Effector memory CD8-positive, alpha-beta T cell (primary cell): ENCODE data around the gene ABHD17A.

Source experiments
- ATAC-seq: fragments of 150-1000 bp; cut with Tn5 transposase; replicated peaks from 2 replicates; pipeline ENCODE4 v1.10.0; 2021; ENCODE audit warnings: mild to moderate bottlenecking, moderate library complexity
- DNase-seq, 3 experiments: peaks; one replicate each; pipeline ENCODE4 v3.0.0; 2021
- H3K27ac Mint-ChIP-seq, 2 donors: one replicate each; pipeline ENCODE4 v1.8.0; 2022; ENCODE audit warnings: mild to moderate bottlenecking in 2 of 2, mixed read lengths in 2 of 2, moderate library complexity in 2 of 2
- H3K27me3 Mint-ChIP-seq, 2 donors: one replicate each; pipeline ENCODE4 v1.8.0; 2022; ENCODE audit warnings: mixed read lengths in 2 of 2
- H3K36me3 Mint-ChIP-seq: one replicate; pipeline ENCODE4 v1.8.0; 2022; ENCODE audit warnings: mild to moderate bottlenecking, moderate library complexity, mixed read lengths; ENCODE audit not compliant: insufficient read depth
- H3K4me1 Mint-ChIP-seq, 2 donors: one replicate each; pipeline ENCODE4 v1.8.0; 2022; ENCODE audit warnings: low read depth in 2 of 2, mixed read lengths in 2 of 2
- H3K4me3 Mint-ChIP-seq, 2 donors: one replicate each; pipeline ENCODE4 v1.8.0; 2022; ENCODE audit warnings: mild to moderate bottlenecking in 2 of 2, mixed read lengths in 2 of 2, moderate library complexity in 2 of 2
- H3K9me3 Mint-ChIP-seq, 2 donors: one replicate each; pipeline ENCODE4 v1.8.0; 2022; ENCODE audit warnings: mixed read lengths in 2 of 2

Gene ABHD17A

DNA sequence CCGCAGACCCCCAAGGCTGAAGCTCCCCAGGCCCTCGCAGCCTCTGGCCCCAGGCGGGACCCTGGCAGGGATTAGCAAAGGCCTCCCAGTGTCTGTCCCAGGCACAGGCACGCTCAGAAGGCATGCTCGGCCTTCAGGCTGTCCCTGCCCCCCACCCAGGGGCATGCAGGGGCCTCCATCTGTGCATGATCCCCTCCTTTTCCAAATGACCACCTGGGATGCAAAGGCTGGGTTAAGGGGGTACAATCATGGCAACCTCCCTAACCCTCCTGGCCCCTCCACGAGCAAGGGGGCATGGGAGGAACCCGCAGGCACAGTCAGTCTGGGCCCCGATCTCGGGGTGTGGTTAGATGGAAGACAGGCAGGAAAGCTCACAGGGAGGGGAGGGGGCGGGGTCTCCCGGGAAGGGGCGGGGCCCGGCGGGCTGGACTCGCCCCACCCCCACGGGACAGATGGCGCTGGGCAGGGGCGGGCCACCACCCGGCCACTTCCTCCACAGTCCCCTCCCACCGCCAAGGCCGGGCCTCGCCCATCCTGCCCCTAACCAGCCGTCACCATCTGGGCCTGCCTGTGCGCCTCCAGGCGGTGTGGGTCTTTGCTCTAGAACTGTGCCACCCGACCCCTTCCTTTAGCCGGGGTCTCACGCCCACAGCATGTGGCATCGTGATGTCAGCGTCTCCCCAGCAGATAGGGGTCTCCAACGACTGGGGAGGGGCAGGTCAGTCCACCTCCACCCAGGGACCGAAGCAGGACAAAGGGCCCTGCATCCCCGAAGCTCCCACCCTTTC is 30.1 kb downstream of the ABHD17A start:
- Mint-ChIP-seq H3K27ac (peak overlapping the region; percentile 87 to 92), H3K27me3 (no peaks in the 10 kb centered on the region), H3K4me3 (peak overlapping the region; percentile 83 to 84), H3K36me3 (peaks cover 67% of the 10 kb centered on the region), H3K9me3 (no peaks in the 10 kb centered on the region), H3K4me1 (peaks cover 24 to 37% of the 10 kb centered on the region in 2 donors)
- DNase-seq, result peak; percentile 67 to 77 (median 75)
- peak; percentile 76 for ATAC-seq

DNA sequence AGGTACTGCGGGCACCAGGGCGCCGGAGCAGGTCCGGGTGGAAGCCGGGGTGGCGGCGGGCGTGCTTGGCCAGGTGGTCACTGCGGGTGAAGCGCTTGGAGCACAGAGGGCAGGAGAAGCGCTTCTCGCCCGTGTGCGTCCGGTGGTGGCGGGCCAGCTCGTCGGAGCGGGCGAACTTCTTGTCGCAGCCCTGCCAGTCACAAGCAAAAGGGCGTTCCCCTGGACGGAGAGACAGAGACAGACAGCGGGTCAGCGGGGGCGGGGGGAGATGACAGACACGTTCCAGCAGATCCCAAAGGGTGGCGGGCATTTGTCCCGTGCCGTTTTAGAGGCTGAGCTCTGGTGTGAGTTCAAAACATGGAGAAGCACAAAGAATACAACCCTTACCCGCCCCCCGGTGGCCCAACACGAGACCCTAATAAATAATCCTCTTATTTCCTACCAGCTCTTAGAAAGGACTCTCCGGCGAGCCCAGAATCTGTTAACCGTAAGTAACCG is 30.7 kb downstream of the ABHD17A start:
- Mint-ChIP-seq H3K27ac (peak overlapping the region in 1 of 2 donors; percentile 92), H3K27me3 (no peaks in the 10 kb centered on the region), H3K4me1 (peaks cover 24 to 39% of the 10 kb centered on the region in 2 donors), H3K36me3 (peaks cover 73% of the 10 kb centered on the region), H3K9me3 (no peaks in the 10 kb centered on the region), H3K4me3 (peak overlapping the region; percentile 83 to 84)
- ATAC-seq (no peak), DNase-seq (no peak)

DNA sequence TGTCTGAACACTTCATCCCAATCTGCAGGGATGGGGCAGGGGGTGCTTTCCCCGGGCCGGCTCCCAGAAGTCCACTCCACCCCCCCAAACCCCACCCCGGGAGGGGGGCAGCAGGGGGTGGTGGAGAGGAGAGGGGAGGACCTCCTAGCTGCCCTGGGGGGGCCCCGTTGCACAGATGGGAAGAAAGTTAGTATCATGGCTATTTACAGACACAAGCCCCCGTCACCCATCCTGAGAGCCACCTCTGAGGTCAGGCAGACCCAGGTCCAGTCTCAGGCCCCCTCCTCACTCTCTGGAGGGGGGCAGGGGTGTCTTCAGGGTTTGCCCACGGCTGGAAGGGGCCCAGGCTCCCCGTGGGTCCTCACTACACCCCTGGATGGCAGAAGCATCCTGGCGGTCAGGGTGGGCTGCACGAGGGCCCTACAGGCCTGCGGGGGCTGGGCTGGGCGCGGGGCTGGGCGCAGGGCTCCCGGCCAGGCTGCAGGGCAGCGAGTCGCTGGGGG is 31.2 kb downstream of the ABHD17A start:
- Mint-ChIP-seq H3K27ac (no peak overlapping the region), H3K4me1 (peaks cover 20 to 36% of the 10 kb centered on the region in 2 donors)

DNA sequence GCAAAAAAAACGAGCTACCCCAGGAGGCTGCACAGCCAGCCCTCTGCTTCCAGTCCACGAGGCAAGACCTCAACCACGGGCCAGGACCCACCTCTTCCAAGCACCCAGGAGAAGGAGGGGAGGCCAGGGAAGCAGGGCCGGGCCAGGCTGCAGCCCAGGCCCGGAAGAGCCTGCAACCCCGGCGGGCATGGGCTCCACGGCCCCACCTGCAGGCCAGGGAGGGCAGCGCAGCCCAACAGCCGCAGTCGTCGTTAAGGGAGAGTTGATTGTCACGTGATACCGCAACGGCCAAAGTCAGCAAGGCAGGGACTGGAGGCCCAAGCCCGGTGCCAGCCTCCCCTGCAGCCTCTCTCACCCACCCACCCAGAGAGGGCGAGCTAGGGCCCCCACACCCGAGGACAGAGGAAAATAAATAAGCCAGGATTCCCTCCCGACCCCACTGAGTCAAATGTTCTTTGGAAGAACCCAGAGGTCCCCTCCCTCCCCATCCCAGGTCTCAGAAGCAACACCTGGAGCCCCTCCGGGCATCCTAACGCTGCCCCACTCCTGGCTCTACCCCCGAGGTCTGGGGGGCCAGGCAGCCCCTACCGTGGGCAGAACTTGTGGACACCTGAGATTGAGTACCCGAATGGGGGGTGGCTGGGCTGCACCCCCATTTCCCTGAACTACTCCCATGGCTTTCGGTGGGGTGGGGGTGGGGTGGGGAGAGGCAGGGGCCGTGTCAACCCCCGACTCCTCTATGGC is 31.8 kb downstream of the ABHD17A start:
- ATAC-seq (peak; percentile 40), DNase-seq (peak; percentile 83 to 89 (median 86))
- Mint-ChIP-seq H3K4me1 (peaks cover 22 to 36% of the 10 kb centered on the region in 2 donors), H3K9me3 (no peaks in the 10 kb centered on the region), H3K4me3 (peak overlapping the region; percentile 68 to 70), H3K27ac (peak overlapping the region; percentile 60 to 93), H3K27me3 (no peaks in the 10 kb centered on the region), H3K36me3 (peaks cover 76% of the 10 kb centered on the region)

More for the DNA sequence above, 31.2 kb downstream of the ABHD17A start:
- Mint-ChIP-seq H3K4me3 (no peak overlapping the region), H3K36me3 (peaks cover 71% of the 10 kb centered on the region), H3K27me3 (no peaks in the 10 kb centered on the region), H3K9me3 (no peaks in the 10 kb centered on the region)
- DNase-seq (no peak), ATAC-seq (no peak)

DNA sequence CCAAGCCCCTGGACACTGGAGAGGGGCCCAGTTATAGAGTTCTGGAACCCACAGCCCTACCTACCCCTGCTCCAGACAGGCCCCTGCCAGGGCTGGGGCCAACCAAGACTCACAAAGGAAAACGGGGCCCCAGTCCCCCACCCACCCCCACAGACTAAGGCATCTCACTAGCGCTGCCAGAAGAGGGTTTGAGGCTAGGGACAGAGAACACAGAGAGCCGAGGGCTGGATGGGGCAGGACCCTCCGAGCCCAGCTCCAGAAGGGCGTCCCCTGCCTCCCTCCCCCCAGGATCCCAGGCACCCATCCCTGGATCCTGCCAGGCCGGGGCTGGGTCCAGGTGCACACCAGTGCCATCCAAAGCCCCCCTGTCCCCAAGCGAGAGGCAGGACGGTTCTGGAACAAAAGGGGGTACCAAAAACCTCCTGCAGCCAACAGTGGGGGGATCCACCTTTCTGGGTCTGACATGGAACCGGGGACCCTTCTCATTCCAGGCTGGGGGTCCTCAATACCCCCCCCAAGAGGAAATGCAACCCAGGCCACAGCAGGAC is 32.6 kb downstream of the ABHD17A start:
- no peak for ATAC-seq

DNA sequence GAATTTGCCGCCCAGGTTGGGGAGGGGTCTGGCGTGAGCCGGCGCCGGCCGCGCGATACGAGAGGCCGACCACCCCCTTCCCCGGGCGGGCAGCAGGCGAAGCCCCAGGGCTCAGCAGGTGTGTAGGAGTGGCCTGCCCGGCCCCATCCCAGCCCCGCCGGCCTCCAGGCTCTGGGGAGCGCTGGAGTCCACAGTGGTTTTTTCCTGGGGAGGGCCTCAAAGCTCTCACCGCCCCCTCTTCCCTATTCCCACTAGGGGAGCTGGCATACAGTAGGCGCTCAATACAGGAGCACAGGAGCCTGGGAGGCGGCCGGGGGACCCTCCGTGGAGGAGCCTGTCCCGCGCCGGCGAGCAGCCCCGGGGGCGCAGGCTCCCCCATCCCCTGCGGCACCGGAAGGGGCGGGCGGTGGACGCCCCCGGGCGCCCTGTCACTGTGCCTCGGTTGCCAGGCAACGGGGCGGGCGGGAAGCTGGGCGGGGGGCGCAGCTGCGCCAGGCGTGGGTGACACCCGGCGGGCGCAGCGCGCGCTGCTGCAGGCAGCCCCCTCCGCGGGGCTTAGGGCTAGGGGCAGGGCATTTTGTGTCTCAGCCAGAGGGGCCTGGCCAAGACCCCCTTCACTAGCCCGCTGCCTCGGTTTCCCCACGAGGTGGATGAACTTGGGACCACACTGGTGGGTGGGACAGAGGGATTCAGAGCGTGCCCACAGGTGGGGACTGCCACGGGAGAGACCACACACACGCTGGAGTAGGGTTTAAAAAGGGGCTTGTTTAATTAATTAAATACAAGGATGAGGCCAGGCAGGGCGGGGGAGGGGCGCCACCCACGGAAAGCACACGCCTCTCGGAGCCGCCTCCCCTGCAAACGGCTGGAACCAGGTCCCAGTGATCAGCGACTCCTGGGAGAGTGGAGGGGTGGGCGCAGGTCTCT is 33.4 kb downstream of the ABHD17A start:
- Mint-ChIP-seq H3K36me3 (peaks cover 73% of the 10 kb centered on the region), H3K4me3 (peak overlapping the region in 1 of 2 donors; percentile 27), H3K27ac (peak overlapping the region; percentile 38 to 93), H3K4me1 (peaks cover 29 to 38% of the 10 kb centered on the region in 2 donors), H3K27me3 (no peaks in the 10 kb centered on the region), H3K9me3 (no peaks in the 10 kb centered on the region)
- DNase-seq (no peak), ATAC-seq (no peak)

More for the DNA sequence above, 32.6 kb downstream of the ABHD17A start:
- H3K9me3 Mint-ChIP-seq, result no peaks in the 10 kb centered on the region
- peak overlapping the region; percentile 38 to 93 for H3K27ac Mint-ChIP-seq
- peaks cover 73% of the 10 kb centered on the region for H3K36me3 Mint-ChIP-seq
- no peaks in the 10 kb centered on the region for H3K27me3 Mint-ChIP-seq
- peaks cover 22 to 34% of the 10 kb centered on the region in 2 donors for H3K4me1 Mint-ChIP-seq
- H3K4me3 Mint-ChIP-seq, result peak overlapping the region in 1 of 2 donors; percentile 27
- DNase-seq, result no peak

DNA sequence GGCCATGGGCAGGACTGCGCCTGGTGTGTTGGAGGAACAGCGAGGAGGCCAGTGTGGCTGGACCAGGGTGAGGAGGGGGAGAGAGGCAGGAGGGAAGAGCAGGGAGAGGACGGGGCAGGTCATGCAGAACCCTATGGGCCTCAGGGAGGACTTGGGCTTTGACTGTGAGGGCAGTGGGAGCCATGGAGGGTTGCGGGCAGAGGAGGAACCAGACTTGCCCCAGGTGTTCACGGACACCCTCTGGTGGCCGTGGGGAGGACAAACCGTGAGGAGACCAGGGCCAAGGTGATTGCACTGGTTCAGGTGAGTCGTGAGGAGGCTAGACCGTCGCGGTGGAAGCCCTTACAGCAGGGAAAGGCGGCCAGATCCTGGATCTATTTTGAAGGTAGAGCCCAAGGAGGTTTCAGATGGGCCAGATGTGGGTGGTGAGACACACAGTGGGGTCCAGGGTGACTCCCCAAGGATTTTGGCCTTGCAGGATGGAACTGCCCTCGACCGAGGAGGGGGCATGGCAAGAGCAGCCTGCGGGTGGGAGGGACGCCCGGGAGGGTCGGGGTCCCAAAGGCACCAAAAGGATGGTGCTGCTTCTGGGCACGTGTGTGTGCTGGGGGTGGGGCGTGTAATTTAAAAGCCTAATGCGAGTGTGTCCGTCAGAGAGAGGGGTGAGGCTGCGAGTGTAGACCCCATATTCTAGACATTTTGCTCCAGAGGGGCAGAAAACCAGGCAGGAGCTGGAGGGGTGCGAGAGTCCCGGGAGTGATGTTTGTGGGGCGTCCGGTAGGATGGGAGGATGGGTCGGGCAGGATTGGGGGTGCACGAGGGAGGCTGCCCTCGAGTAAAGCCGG is 34.3 kb downstream of the ABHD17A start:
- Mint-ChIP-seq H3K4me3 (peak overlapping the region; percentile 44 to 50), H3K4me1 (peaks cover 31 to 42% of the 10 kb centered on the region in 2 donors), H3K27me3 (no peaks in the 10 kb centered on the region), H3K9me3 (no peaks in the 10 kb centered on the region), H3K27ac (peak overlapping the region; percentile 60 to 88), H3K36me3 (peaks cover 74% of the 10 kb centered on the region)
- ATAC-seq (no peak), DNase-seq (no peak)

DNA sequence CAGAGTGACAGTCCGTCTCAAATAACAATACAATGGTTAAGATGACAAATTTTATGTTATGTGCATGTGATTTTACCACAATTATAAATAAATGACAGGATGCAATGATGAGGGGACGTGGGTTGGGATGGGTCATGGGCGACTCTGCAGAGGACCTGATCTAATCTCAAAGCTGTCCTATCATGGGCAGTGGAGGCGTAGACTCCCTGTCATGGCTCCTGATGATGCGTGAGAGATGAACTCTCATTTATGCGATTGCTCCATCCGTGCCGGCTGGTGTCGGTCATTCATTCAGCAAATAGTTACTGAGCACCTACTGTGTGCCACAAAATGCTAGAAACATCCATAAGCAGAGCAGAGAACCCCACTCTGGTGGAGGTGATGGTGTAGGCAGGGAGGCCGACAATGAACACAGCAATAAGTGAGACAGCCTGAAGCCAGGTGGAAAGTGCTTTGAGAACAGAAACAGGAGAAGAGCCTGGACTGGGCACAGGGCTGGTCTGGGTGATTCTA is 35.4 kb downstream of the ABHD17A start:
- Mint-ChIP-seq H3K27ac (peak overlapping the region; percentile 22 to 88), H3K36me3 (peaks cover 67% of the 10 kb centered on the region)

DNA sequence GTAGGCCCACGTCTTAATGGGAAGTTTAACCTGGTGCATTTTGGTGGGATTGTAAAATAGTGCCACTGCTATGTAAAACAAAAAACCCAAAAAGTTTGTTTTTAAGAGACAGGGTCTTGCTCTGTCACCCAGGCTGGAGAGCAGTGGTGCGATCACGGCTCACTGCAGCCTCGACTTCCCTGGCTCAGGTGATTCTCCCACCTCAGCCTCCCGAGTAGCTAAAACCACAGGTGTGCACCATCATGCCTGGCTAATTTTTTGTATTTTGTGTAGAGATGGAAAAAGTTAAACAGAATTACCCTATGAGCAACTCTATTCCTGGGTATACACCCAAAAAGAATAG is 36.2 kb downstream of the ABHD17A start:
- Mint-ChIP-seq H3K27ac (peak overlapping the region; percentile 89 to 92), H3K36me3 (peaks cover 70% of the 10 kb centered on the region), H3K9me3 (no peaks in the 10 kb centered on the region), H3K4me3 (peak overlapping the region in 1 of 2 donors; percentile 70), H3K4me1 (peaks cover 32 to 42% of the 10 kb centered on the region in 2 donors), H3K27me3 (no peaks in the 10 kb centered on the region)
- DNase-seq (no peak), ATAC-seq (no peak)

More for the DNA sequence above, 35.4 kb downstream of the ABHD17A start:
- Mint-ChIP-seq H3K4me3 (peak overlapping the region; percentile 41 to 50), H3K9me3 (no peaks in the 10 kb centered on the region), H3K27me3 (no peaks in the 10 kb centered on the region), H3K4me1 (peaks cover 33 to 38% of the 10 kb centered on the region in 2 donors)
- DNase-seq (no peak), ATAC-seq (no peak)

DNA sequence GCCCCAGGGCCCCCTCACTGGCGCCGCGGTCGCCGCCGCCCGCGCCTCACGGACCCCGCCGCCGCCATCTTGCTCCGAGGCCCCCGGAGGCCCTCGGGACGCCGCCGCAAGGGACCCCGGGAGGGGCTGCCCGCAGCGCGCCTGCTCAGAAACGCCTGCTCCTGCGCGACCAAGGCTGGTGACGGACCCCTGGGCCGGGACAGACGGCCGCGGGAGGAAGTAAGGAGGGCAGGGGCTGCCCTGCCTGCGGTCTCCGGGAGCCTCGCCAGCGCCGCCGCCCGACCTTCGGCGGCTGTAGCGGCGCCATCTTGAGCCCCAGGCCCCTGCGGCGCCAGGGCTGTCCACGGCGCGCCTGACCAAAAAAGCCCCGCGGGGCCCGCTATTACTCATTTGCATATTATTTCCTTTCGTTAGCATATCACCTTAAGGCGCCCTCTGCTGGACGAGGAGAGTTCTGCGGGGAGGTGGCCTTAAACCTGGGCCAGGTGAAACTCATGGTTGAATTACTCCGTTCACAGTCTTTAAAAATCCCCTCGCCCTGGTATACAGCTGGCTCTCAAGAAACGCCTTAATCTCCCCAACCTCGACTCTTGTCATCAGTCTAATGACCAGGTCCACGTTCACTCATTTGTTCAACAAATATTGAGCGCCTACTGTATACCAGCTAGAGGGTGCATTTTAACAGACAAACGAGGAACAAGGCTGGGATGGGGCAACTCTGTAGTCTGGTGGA is 36.7 kb downstream of the ABHD17A start, which contains the start of gene REXO1:
Gene REXO1, minus strand, starts transcription at position 85 of the 733 bp plus-strand sequence. CDS start 125 bp downstream, outside the sequence.
- H3K9me3 Mint-ChIP-seq, result no peaks in the 10 kb centered on the region
- H3K27ac Mint-ChIP-seq, result peak within 1 kb of the TSS; percentile 89 to 92
- peak; percentile 79 for ATAC-seq
- peak; percentile 98 to 99 (median 99) for DNase-seq
- peaks cover 74% of the 10 kb centered on the region for H3K36me3 Mint-ChIP-seq
- peaks cover 35 to 47% of the 10 kb centered on the region in 2 donors for H3K4me1 Mint-ChIP-seq
- no peaks in the 10 kb centered on the region for H3K27me3 Mint-ChIP-seq
- H3K4me3 Mint-ChIP-seq, result peak within 1 kb of the TSS; percentile 84 to 85
